ENCODE results near the gene PPIL1. TPM values are rescaled to one million over a fixed set of nuclear protein-coding genes. Genes with fewer than 3 reads are reported as not detected.

Gene PPIL1
- total and polyA plus RNA-seq, 7 donors = 18.1 to 92.3 (median 22.4) TPM

GRCh38 chr6:36847991-36848390 lies 26.6 kb downstream of the PPIL1 start:
- H3K4me3 ChIP-seq = no peak overlapping the region
- no peaks in the 10 kb centered on the region for H3K27me3 ChIP-seq (ENCODE audit: insufficient read depth in 3 of 3, low read length in 2 of 3)
- H3K4me1 ChIP-seq = peaks cover 40% of the 10 kb centered on the region
- WGBS, 3 donors = 91 to 95% (median 92%) methylated on average over 6 of the region's 6 CpGs
- H3K36me3 ChIP-seq (ENCODE audit: insufficient read depth in 1 of 2, low read depth in 1 of 2) = no peaks in the 10 kb centered on the region
- intact Hi-C loops (cut with DNase I) = loop anchor here in 1 of 2 donors (10.0 kb wide), 1 partner anchor 233 kb away; no protein-coding TSS in a partner anchor
- DNase-seq (no peak), ATAC-seq (no peak)
- no peak for TF ChIP-seq CTCF (IDR thresholded peaks at IDR 0.05)
- no peak overlapping the region for H3K27ac ChIP-seq
- H3K9me3 ChIP-seq = no peaks in the 10 kb centered on the region

GRCh38 chr6:36847152-36847551 lies 27.5 kb downstream of the PPIL1 start:
- Histone ChIP-seq H3K4me1 (peaks cover 40% of the 10 kb centered on the region), H3K36me3 (ENCODE audit: insufficient read depth in 1 of 2, low read depth in 1 of 2) (no peaks in the 10 kb centered on the region), H3K4me3 (no peak overlapping the region), H3K27ac (no peak overlapping the region), H3K9me3 (no peaks in the 10 kb centered on the region), H3K27me3 (ENCODE audit: insufficient read depth in 3 of 3, low read length in 2 of 3) (no peaks in the 10 kb centered on the region)
- 94 to 100% (median 98%) methylated on average over 4 of the region's 4 CpGs for WGBS, 3 donors
- no peak for TF ChIP-seq CTCF (IDR thresholded peaks at IDR 0.05)
- ATAC-seq (no peak), DNase-seq (no peak)
- intact Hi-C loops (cut with DNase I) = loop anchor here in 1 of 2 donors (10.0 kb wide), 1 partner anchor 232 kb away; no protein-coding TSS in a partner anchor

GRCh38 chr6:36845233-36845632 lies 29.4 kb downstream of the PPIL1 start:
- ATAC-seq = no peak
- DNase-seq = no peak
- no peak overlapping the region for H3K27ac ChIP-seq
- no peak overlapping the region for H3K4me3 ChIP-seq
- 73 to 96% (median 92%) methylated on average over 4 of the region's 4 CpGs for WGBS, 3 donors
- H3K9me3 ChIP-seq = no peaks in the 10 kb centered on the region
- H3K4me1 ChIP-seq = peaks cover 46% of the 10 kb centered on the region
- no peaks in the 10 kb centered on the region for H3K36me3 ChIP-seq (ENCODE audit: insufficient read depth in 1 of 2, low read depth in 1 of 2)
- no peaks in the 10 kb centered on the region for H3K27me3 ChIP-seq (ENCODE audit: insufficient read depth in 3 of 3, low read length in 2 of 3)
- TF ChIP-seq CTCF (IDR thresholded peaks at IDR 0.05) = no peak
- intact Hi-C loops (cut with DNase I) = loop anchor here in 1 of 2 donors (10.0 kb wide), 1 partner anchor 230 kb away; no protein-coding TSS in a partner anchor

GRCh38 chr6:36844232-36845170 lies 30.1 kb downstream of the PPIL1 start:
- H3K36me3 ChIP-seq (ENCODE audit: insufficient read depth in 1 of 2, low read depth in 1 of 2) = no peaks in the 10 kb centered on the region
- peaks cover 48% of the 10 kb centered on the region for H3K4me1 ChIP-seq
- intact Hi-C loops (cut with DNase I) = loop anchor here in 1 of 2 donors (10.0 kb wide), 1 partner anchor 230 kb away; no protein-coding TSS in a partner anchor
- DNase-seq (no peak), ATAC-seq (peak in 2 of 4 donors; percentile 45 to 46)
- no peaks in the 10 kb centered on the region for H3K9me3 ChIP-seq
- 32 to 42% (median 40%) methylated on average over 19 of the region's 19 CpGs for WGBS, 3 donors
- H3K27me3 ChIP-seq (ENCODE audit: insufficient read depth in 3 of 3, low read length in 2 of 3) = no peaks in the 10 kb centered on the region
- peak overlapping the region; percentile 78 for H3K27ac ChIP-seq
- H3K4me3 ChIP-seq = peak overlapping the region; percentile 20
- no peak for TF ChIP-seq CTCF (IDR thresholded peaks at IDR 0.05)

All from psoas muscle (tissue), 8 donors.